CD4-positive, CD25-positive, alpha-beta regulatory T cell (primary cell): ENCODE data around the gene CCDC85C. TPM values are rescaled to one million over a fixed set of nuclear protein-coding genes. Genes with fewer than 3 reads are reported as not detected.

Experiments used
- ATAC-seq, 2 donors: fragments of 150-1000 bp; cut with Tn5 transposase; one replicate each; pipeline ENCODE4 v1.10.0; 2021; ENCODE audit warnings: low read depth in 2 of 2, moderate number of reproducible peaks in 2 of 2, moderate library complexity in 1 of 2
- DNase-seq, 3 donors: peaks; one replicate each; pipeline versions ENCODE4 v3.0.0 to v3.0.0-alpha.2; 2012 to 2022; ENCODE audit warnings: mixed read lengths in 1 of 3
- H3K27ac ChIP-seq: one replicate; pipeline ENCODE4 v1.7.0; 2013; ENCODE audit warnings: mild to moderate bottlenecking, low read length; ENCODE audit not compliant: insufficient read depth, poor library complexity, severe bottlenecking
- H3K27me3 ChIP-seq: one replicate; pipeline ENCODE4 v1.7.0; 2013; ENCODE audit warnings: low read length; ENCODE audit not compliant: control insufficient read depth, insufficient read depth
- H3K36me3 ChIP-seq: one replicate; pipeline ENCODE4 v1.7.0; 2013; ENCODE audit warnings: mild to moderate bottlenecking, low read length, moderate library complexity; ENCODE audit not compliant: control insufficient read depth, insufficient read depth
- H3K4me1 ChIP-seq: 2 replicates; pipeline ENCODE4 v1.7.0; 2013; ENCODE audit warnings: mild to moderate bottlenecking, low read length; ENCODE audit not compliant: insufficient read depth, control insufficient read depth, poor library complexity, severe bottlenecking
- H3K4me3 ChIP-seq: one replicate; pipeline ENCODE4 v1.7.0; 2013; ENCODE audit warnings: low read depth, mild to moderate bottlenecking, low read length, moderate library complexity
- H3K9me3 ChIP-seq, 2 experiments: 1 replicate in 1 of 2; 2 replicates in 1 of 2; pipeline ENCODE4 v1.7.0; 2013; ENCODE audit warnings: low read length in 2 of 2, mild to moderate bottlenecking in 1 of 2, moderate library complexity in 1 of 2; ENCODE audit not compliant: control insufficient read depth in 2 of 2
- H3K27ac Mint-ChIP-seq, 3 donors: one replicate each; pipeline ENCODE4 v1.8.0; 2020 to 2022; ENCODE audit warnings: mild to moderate bottlenecking in 3 of 3, mixed read lengths in 3 of 3, moderate library complexity in 2 of 3
- H3K27me3 Mint-ChIP-seq: one replicate; pipeline ENCODE4 v1.8.0; 2022; ENCODE audit warnings: mild to moderate bottlenecking, mixed read lengths
- H3K36me3 Mint-ChIP-seq: one replicate; pipeline ENCODE4 v1.8.0; 2020; ENCODE audit warnings: mixed read lengths
- H3K4me1 Mint-ChIP-seq, 4 donors: one replicate each; pipeline ENCODE4 v1.8.0; 2020 to 2022; ENCODE audit warnings: mixed read lengths in 4 of 4, mild to moderate bottlenecking in 1 of 4
- H3K4me3 Mint-ChIP-seq, 4 donors: one replicate each; pipeline ENCODE4 v1.8.0; 2020 to 2022; ENCODE audit warnings: mild to moderate bottlenecking in 4 of 4, mixed read lengths in 4 of 4, moderate library complexity in 3 of 4
- H3K9me3 Mint-ChIP-seq, 7 donors: one replicate each; pipeline ENCODE4 v1.8.0; 2020 to 2022; ENCODE audit warnings: mixed read lengths in 7 of 7, mild to moderate bottlenecking in 3 of 7, moderate library complexity in 2 of 7
- polyA plus RNA-seq, 4 donors: library from polyadenylated mRNA; unstranded; fragments of 300-500 nt; fragmentation: Illumina TruSeq; gene quantifications; one replicate each; pipeline ENCODE4 v1.2.3, GENCODE V29; 2021
- total RNA-seq: library from RNA; stranded (reverse); gene quantifications from one replicate; pipeline ENCODE4 v1.2.3, GENCODE V29; 2022

Gene CCDC85C
- total and polyA plus RNA-seq, 5 donors from 2014 or later, result 0.62 to 6.3 (median 0.98) TPM

GRCh38 chr14:99524804-99525698 is 79.0 kb downstream of the CCDC85C start:
- DNase-seq, result peak in 2 of 3 donors; percentile 29 to 86
- peak overlapping the region; percentile 51 for H3K27ac ChIP-seq

GRCh38 chr14:99524091-99524661 is 79.8 kb downstream of the CCDC85C start:
- Mint-ChIP-seq H3K36me3 (no peaks in the 10 kb centered on the region), H3K27ac (peak overlapping the region in 1 of 3 donors; percentile 62), H3K9me3 (peaks cover 0 to 3% (median 0%) of the 10 kb centered on the region in 7 donors), H3K27me3 (no peaks in the 10 kb centered on the region), H3K4me1 (peaks cover 4 to 28% (median 10%) of the 10 kb centered on the region in 4 donors), H3K4me3 (no peak overlapping the region)
- Histone ChIP-seq H3K27me3 (no peaks in the 10 kb centered on the region), H3K27ac (no peak overlapping the region), H3K4me3 (no peak overlapping the region), H3K9me3 (no peaks in the 10 kb centered on the region), H3K36me3 (no peaks in the 10 kb centered on the region), H3K4me1 (peaks cover 22% of the 10 kb centered on the region)
- DNase-seq, result no peak
- ATAC-seq, result no peak

More at GRCh38 chr14:99524804-99525698, 79.0 kb downstream of the CCDC85C start:
- H3K9me3 Mint-ChIP-seq, result peaks cover 0 to 3% (median 0%) of the 10 kb centered on the region in 7 donors
- H3K27me3 Mint-ChIP-seq, result no peaks in the 10 kb centered on the region
- Histone ChIP-seq H3K4me1 (peaks cover 22% of the 10 kb centered on the region), H3K4me3 (no peak overlapping the region), H3K36me3 (no peaks in the 10 kb centered on the region), H3K27me3 (no peaks in the 10 kb centered on the region), H3K9me3 (no peaks in the 10 kb centered on the region)
- peak overlapping the region in 3 of 4 donors; percentile 34 to 84 (median 80) for H3K4me3 Mint-ChIP-seq
- H3K36me3 Mint-ChIP-seq, result no peaks in the 10 kb centered on the region
- peak; percentile 42 to 73 for ATAC-seq
- H3K27ac Mint-ChIP-seq, result peak overlapping the region; percentile 92 to 96 (median 93)
- H3K4me1 Mint-ChIP-seq, result peaks cover 4 to 28% (median 10%) of the 10 kb centered on the region in 4 donors

- H3K27me3 ChIP-seq, result no peaks in the 10 kb centered on the region
- Mint-ChIP-seq H3K36me3 (no peaks in the 10 kb centered on the region), H3K4me3 (no peak overlapping the region), H3K4me1 (peaks cover 4 to 28% (median 10%) of the 10 kb centered on the region in 4 donors), H3K9me3 (peaks cover 0 to 3% (median 0%) of the 10 kb centered on the region in 7 donors), H3K27ac (no peak overlapping the region), H3K27me3 (no peaks in the 10 kb centered on the region)
- DNase-seq, result no peak
- peaks cover 22% of the 10 kb centered on the region for H3K4me1 ChIP-seq
- no peak overlapping the region for H3K4me3 ChIP-seq
- no peaks in the 10 kb centered on the region for H3K36me3 ChIP-seq
- no peak overlapping the region for H3K27ac ChIP-seq
- H3K9me3 ChIP-seq, result no peaks in the 10 kb centered on the region
- no peak for ATAC-seq
These were observed 80.3 kb downstream of the CCDC85C start for GRCh38 chr14:99523704-99524055.

GRCh38 chr14:99522934-99523703 is 80.9 kb downstream of the CCDC85C start:
- DNase-seq, result no peak
- H3K27ac Mint-ChIP-seq, result no peak overlapping the region
- no peaks in the 10 kb centered on the region for H3K36me3 Mint-ChIP-seq
- H3K4me1 ChIP-seq, result peaks cover 22% of the 10 kb centered on the region
- no peak overlapping the region for H3K27ac ChIP-seq
- H3K27me3 Mint-ChIP-seq, result no peaks in the 10 kb centered on the region
- H3K4me3 Mint-ChIP-seq, result no peak overlapping the region
- no peaks in the 10 kb centered on the region for H3K27me3 ChIP-seq
- H3K9me3 ChIP-seq, result no peaks in the 10 kb centered on the region
- H3K36me3 ChIP-seq, result no peaks in the 10 kb centered on the region
- H3K4me1 Mint-ChIP-seq, result peaks cover 4 to 28% (median 10%) of the 10 kb centered on the region in 4 donors
- ATAC-seq, result no peak
- H3K9me3 Mint-ChIP-seq, result peaks cover 0 to 3% (median 0%) of the 10 kb centered on the region in 7 donors
- H3K4me3 ChIP-seq, result no peak overlapping the region

DNA sequence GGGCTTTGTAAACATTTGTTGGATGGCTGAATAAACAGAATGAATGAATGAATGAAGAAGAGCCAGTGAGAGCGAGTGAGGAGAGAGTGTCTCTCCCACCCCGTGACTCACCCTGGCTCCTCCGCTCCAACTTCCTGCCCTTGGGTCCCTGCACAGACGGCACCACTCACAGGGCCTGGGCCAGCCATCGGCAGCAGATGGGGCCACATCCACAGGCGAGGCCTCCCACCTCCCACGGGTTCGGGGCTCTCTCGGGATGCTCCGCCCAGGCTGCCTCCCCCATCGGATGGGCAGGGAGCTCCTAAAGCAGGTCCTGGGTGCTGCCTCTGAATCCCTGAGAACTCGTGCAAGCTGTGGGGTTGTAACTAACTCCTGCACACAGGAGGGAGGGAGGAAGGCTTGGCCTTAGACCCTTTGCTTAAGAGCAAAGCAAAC is 81.5 kb downstream of the CCDC85C start:
- peaks cover 0 to 1% (median 0%) of the 10 kb centered on the region in 7 donors for H3K9me3 Mint-ChIP-seq
- no peak overlapping the region for H3K4me3 Mint-ChIP-seq
- no peak for ATAC-seq
- peaks cover 22% of the 10 kb centered on the region for H3K4me1 ChIP-seq
- no peaks in the 10 kb centered on the region for H3K36me3 ChIP-seq
- H3K27me3 Mint-ChIP-seq, result no peaks in the 10 kb centered on the region
- peaks cover 4 to 28% (median 10%) of the 10 kb centered on the region in 4 donors for H3K4me1 Mint-ChIP-seq
- no peaks in the 10 kb centered on the region for H3K27me3 ChIP-seq
- no peak overlapping the region for H3K27ac ChIP-seq
- H3K36me3 Mint-ChIP-seq, result no peaks in the 10 kb centered on the region
- H3K9me3 ChIP-seq, result no peaks in the 10 kb centered on the region
- H3K27ac Mint-ChIP-seq, result no peak overlapping the region
- H3K4me3 ChIP-seq, result no peak overlapping the region
- no peak for DNase-seq

- no peaks in the 10 kb centered on the region for H3K36me3 Mint-ChIP-seq
- no peak for ATAC-seq
- no peaks in the 10 kb centered on the region for H3K9me3 Mint-ChIP-seq
- peaks cover 4 to 24% (median 10%) of the 10 kb centered on the region in 4 donors for H3K4me1 Mint-ChIP-seq
- Histone ChIP-seq H3K27me3 (no peaks in the 10 kb centered on the region), H3K4me1 (peaks cover 22% of the 10 kb centered on the region), H3K27ac (no peak overlapping the region), H3K4me3 (no peak overlapping the region), H3K36me3 (no peaks in the 10 kb centered on the region), H3K9me3 (no peaks in the 10 kb centered on the region)
- no peak overlapping the region for H3K4me3 Mint-ChIP-seq
- H3K27me3 Mint-ChIP-seq, result no peaks in the 10 kb centered on the region
- DNase-seq, result no peak
- no peak overlapping the region for H3K27ac Mint-ChIP-seq
These were observed 82.0 kb downstream of the CCDC85C start for GRCh38 chr14:99522025-99522401.

DNA sequence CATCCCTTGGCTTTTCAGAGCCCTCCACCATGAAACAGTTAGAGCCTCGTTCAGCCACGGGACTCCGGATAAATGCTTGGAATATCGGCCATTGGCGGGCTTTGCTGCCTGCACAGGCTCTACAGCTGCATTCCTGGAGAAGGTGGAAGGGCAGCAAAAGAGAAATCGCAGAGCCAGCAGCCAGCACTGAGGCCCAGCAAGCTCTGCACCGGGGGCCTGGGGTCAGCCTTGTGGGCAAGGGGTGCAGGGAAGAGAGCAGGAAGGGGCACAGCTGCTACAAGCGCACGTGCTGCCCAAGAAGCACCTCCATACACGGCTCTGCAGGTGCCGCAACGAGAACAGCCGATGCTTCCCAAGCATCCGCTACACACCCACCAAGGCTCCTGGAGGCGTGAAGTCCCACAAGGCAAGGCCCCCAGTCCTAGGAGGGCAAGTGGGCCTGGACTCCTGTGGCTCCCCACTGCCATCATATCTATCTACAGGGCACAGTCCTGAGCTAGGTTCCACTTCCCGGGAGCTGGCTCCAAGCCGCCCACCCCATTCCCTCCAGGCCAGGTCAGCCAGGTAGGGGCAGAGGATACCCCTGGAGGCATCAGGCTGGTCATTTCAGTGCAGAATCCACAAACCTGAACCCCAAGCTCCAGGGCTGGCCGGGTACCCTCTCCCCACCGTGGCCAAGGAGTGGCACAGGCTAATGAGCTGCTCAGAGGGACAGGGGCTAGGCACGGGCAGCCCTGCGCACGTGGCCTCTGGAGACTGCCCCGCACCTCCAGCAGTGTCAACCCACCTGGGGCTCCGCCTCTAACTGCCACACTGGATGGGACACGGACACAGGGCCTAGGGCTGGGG is 82.6 kb downstream of the CCDC85C start:
- DNase-seq (no peak), ATAC-seq (no peak)
- no peaks in the 10 kb centered on the region for H3K9me3 ChIP-seq

More for the DNA sequence above, 82.6 kb downstream of the CCDC85C start:
- H3K36me3 ChIP-seq, result no peaks in the 10 kb centered on the region
- H3K4me1 ChIP-seq, result peaks cover 20% of the 10 kb centered on the region
- H3K36me3 Mint-ChIP-seq, result no peaks in the 10 kb centered on the region
- no peaks in the 10 kb centered on the region for H3K27me3 ChIP-seq
- peaks cover 4 to 24% (median 10%) of the 10 kb centered on the region in 4 donors for H3K4me1 Mint-ChIP-seq
- H3K27ac Mint-ChIP-seq, result no peak overlapping the region
- H3K9me3 Mint-ChIP-seq, result no peaks in the 10 kb centered on the region
- H3K4me3 Mint-ChIP-seq, result no peak overlapping the region
- no peak overlapping the region for H3K4me3 ChIP-seq
- H3K27me3 Mint-ChIP-seq, result no peaks in the 10 kb centered on the region
- no peak overlapping the region for H3K27ac ChIP-seq
